H1 (cell line): Measurements from ENCODE around the gene SLC30A7. TPM values are rescaled to one million over a fixed set of nuclear protein-coding genes. Genes with fewer than 3 reads are reported as not detected.

Experiments used
- polyA plus RNA-seq, 7 experiments: library from polyadenylated mRNA; depleted of rRNA in 3 of 7; stranded (reverse) in 5 of 7; unstranded in 2 of 7; fragments of >200 nt in 5 of 7; fragments of 200-250 nt in 2 of 7; gene quantifications; 1 replicate in 5 of 7; 2 replicates in 1 of 7; 4 replicates in 1 of 7; pipeline versions ENCODE4 v1.2.1 to v1.2.3, GENCODE V29; 2011 to 2013; ENCODE audit warnings: missing spikeins in 2 of 7, mixed read lengths in 2 of 7
- total RNA-seq: library from RNA; stranded (reverse); fragmentation: NEBNext Ultra II Directional; extraction: Animal tissue kit (Norgen Biotek cat#: 25700); gene quantifications from 2 replicates; pipeline ENCODE4 v1.2.1, GENCODE V29; 2021
- TF ChIP-seq, protein P1 (sequence below), 3 experiments: IDR thresholded peaks; 1 replicate in 2 of 3; 2 replicates in 1 of 3; pipeline versions ENCODE4 v1.5.1 to v1.6.1; 2011; ENCODE audit warnings: low read length in 3 of 3, mild to moderate bottlenecking in 3 of 3, inconsistent platforms in 2 of 3, low read depth in 1 of 3, moderate library complexity in 1 of 3; ENCODE audit not compliant: insufficient read depth in 1 of 3; ENCODE audit errors: control extremely low read depth in 1 of 3

SLC30A7 gene
- total and polyA plus RNA-seq, 2 of the 8 experiments (the other 6 are each of a cell fraction or from before 2014, with no cell fraction given): 5.5 to 22.1 TPM

DNA sequence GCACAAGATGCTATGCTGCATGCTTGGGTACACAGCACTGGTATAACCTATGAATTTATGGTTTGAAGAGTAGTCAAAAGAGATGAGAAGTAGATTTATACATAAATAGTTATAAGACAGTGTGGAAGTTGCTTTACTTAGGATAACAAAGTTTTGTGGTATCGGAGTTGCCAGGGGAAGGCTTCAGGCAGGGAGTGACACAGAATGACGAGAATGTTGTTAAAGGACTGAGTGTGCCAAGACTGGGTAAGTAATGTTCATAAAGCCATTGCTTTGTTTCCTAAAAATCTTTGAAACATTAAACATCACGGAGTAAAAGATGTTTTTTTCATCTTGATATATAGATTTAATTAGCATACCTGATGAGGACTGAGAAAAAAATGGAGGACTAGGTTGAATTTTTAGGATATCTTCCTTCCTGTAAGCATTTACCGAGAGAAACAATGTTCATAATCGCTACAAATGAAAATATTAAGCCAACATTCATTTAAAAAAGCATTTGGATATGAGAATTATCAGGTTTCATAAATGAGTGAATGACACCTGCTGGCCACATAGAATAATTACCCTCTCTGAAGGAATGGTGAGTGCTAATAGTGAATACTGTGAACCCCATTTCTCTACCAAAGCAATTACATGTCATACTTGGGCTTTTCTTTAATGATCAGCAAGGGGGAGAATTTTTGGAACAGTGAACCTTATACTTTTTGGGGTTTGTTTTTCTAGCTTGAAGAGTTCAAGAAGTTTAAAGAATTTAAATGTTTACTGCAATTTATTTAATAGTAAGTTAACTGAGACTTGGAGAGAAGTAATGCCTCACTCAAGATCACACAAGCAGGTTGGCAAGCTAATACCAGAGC lies 29.6 kb upstream of the SLC30A7 start (continued):
- TF ChIP-seq, protein P1, sequence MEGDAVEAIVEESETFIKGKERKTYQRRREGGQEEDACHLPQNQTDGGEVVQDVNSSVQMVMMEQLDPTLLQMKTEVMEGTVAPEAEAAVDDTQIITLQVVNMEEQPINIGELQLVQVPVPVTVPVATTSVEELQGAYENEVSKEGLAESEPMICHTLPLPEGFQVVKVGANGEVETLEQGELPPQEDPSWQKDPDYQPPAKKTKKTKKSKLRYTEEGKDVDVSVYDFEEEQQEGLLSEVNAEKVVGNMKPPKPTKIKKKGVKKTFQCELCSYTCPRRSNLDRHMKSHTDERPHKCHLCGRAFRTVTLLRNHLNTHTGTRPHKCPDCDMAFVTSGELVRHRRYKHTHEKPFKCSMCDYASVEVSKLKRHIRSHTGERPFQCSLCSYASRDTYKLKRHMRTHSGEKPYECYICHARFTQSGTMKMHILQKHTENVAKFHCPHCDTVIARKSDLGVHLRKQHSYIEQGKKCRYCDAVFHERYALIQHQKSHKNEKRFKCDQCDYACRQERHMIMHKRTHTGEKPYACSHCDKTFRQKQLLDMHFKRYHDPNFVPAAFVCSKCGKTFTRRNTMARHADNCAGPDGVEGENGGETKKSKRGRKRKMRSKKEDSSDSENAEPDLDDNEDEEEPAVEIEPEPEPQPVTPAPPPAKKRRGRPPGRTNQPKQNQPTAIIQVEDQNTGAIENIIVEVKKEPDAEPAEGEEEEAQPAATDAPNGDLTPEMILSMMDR (IDR thresholded peaks at IDR 0.05; ENCODE audit: control extremely low read depth in 1 of 3, insufficient read depth in 1 of 3, low read depth in 1 of 3, low read length in 3 of 3): peak in 2 of 3 experiments; percentile 17 to 38; a peak in 2 of 4 replicates
